Activated gamma-delta T cell treated with anti-CD3 and anti-CD28 coated beads, Interleukin-2, amount 50 U/mL, for 16 hours (primary cell): ENCODE measurements around the gene OR5B3.
"Not testable (repeated sequence)": the region's sequence is repeated elsewhere in the genome, so short reads cannot be mapped to it uniquely, and the experiment has no call there.

Experiments
- DNase-seq: peaks from one replicate; pipeline ENCODE4 v3.0.0-alpha.2; 2020; ENCODE audit warnings: low read depth

The OR5B3 gene

GRCh38 chr11:58406774-58407173 lies at the start of gene OR5B3:
Gene OR5B3 (minus strand): TSS chr11:58406874. CDS start chr11:58403409, 3,465 bp downstream.
- DNase-seq = no peak

GRCh38 chr11:58451585-58451984 lies 44.9 kb upstream of the OR5B3 start:
- DNase-seq = no peak

DNA sequence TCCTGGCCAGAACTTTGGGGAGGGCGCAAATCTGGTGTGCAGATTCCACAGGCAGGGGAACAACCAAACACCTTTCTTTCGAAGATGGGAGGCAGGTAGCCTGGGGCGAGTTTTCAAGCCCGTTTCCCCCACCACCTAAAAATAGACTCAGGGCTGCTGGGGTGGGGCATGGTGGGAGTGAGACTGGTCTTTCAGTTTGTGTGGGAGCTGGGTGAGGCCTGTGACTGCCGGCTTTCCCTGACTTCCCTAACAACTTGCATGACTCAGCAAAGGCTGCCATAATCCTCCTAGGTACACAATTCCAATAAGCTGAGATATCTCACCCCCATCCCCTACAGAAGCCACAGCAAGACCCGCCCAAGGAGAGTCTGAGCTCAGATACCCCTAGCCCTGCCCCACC lies 39.6 kb upstream of the OR5B3 start:
- DNase-seq = no peak

DNA sequence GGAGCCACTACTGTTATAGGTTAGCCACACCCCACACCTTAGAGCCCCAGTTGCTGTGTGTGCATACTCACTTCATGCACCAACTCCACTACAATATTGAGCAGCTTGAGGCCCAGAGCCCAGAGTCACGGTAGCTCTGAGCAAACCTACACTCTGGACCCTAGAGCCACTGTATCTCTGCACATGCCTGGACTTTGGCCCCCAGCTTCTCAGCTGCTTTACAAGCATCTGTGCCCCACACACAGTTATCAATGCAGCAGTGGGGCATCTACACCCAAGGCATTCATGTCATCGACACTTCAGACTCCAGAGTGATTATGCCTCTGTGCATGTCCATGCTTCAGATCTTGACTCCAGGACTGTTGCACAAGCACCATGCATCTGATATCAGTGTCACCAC lies 37.6 kb upstream of the OR5B3 start:
- no peak for DNase-seq

DNA sequence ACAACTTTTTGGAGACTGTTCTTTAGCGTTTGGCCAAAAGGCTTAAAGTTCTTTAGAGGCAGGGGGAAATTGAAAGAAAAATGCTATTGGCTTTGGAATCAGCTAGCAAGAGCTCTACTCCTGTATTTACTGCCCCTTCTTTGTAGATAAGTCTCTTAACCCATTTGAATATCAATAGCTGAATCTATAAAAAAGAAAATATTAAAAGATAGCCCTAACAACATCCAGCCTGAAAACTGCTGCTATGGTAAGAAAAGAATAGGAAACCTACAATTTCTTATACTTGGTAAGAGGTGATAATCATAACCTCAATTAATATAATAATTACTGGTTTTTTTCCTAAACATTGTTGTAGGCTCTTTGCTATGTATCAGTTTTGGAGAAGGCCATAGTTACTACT lies 35.5 kb upstream of the OR5B3 start, which contains the start of gene OR5B12:
TSS of gene OR5B12 (minus strand) at position 101 of the 400 bp plus-strand sequence. CDS start 2,085 bp downstream, outside the sequence.
- no peak for DNase-seq

DNA sequence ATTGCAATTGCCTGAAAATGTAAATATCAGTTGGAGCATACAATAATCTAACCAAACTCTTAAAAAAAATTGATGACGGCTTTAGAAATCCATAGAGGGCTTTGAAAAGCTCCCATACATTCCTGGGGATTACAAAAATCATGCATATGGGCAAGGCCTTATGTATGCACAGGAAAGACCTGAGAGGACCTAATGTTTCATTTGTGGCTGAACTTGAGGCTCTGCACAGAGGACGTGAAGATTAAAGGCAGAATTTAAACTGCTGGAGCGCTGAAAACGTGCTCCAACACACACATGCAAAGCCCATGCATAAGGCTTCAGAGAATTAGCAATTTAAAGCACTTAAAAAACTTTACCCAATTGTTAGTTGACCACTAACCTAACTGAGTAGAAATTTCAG lies 31.8 kb upstream of the OR5B3 start:
- no peak for DNase-seq

- DNase-seq = no peak
Observed at GRCh38 chr11:58434217-58434616, 27.5 kb upstream of the OR5B3 start.

DNA sequence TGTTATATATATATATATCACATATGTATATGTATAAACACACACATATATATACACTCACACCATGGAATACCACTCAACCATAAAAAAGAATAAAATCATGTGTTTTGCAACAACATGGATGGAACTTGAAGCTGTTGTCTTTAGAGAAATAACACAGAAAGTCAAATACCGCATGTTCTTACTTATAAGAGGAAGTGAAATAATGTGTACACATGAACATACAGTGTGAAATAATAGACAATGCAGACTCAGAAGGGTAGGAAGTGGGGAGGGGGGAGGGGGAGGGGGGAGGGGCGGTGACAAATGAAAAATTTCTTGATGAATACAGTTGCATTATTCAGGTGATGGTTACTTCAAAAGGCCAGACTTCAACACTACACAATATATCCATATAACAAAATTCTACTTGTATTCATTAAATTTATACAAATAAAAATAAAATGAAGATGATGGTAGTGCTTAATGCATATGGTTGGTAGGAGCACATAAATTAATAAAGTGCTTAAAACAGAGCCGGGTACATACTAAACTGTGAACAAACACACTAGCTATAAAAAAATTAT lies 27.0 kb upstream of the OR5B3 start:
- no peak for DNase-seq

- DNase-seq = no peak
Observed at GRCh38 chr11:58429273-58429672, 22.6 kb upstream of the OR5B3 start.

DNA sequence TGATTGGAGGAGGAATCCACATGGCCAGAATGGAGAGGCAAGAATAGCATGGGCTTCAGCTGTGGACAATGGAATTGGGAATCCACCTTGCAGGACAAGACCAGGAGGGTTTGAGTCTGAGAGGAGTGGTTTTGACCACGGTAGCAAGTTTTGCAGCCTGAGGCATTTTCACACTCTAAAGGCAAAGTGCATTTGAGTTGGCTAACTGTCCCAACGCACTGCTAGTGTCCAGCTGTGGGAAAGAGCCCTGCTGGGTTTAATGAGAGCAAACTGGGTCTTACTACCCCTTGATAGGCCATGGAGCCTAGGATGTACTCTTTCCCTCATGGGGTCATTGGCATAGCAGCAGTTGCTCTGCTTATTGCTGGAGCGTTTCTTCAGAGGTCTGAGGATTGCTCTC lies 21.3 kb upstream of the OR5B3 start, which contains the start of gene OR5B2:
TSS of gene OR5B2 (minus strand) at position 101 of the 400 bp plus-strand sequence. CDS start 4,860 bp downstream, outside the sequence.
- no peak for DNase-seq

DNA sequence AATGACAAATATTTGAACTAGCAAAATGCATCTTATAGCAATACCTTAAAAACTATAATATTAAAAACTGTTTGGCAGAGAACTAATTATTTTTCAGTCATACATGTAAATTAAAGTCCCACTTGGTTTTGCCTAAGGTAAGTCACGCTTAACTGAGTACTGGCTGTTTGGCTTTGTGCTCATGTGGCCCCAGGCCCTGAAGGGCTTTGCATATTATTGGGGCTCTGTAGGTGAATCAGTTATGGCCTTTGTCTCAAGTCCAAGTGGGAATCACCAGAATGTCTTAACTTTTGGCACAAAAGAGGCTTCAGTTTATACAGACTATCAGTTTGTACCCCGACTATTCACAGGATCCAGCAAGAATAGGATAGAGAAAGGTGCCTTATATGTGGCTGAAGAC lies 7.1 kb downstream of the OR5B3 start:
- DNase-seq = not testable (repeated sequence)

- no peak for DNase-seq
Observed at GRCh38 chr11:58395581-58395980, 11.1 kb downstream of the OR5B3 start.

- no peak for DNase-seq
Observed at GRCh38 chr11:58394195-58394594, 12.5 kb downstream of the OR5B3 start.

GRCh38 chr11:58392746-58393145 lies 13.9 kb downstream of the OR5B3 start:
- DNase-seq = no peak

DNA sequence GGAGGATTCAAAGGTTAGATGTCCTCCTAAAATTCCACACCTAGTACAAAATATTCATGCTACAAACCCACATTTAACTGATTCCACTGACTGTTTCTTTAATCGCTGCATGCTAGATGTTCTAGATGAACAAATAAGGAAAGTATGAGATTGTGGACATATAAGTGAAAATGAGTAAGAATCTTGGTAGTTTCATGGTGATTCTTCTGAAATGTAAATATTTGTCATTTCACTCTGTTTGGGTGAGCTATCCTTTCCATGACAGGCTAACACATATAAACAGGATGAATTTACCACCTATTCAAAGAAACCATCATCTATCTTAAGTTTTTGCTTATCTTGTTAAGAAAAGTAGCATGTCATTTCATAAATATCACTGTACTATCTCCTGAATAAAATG lies 14.8 kb downstream of the OR5B3 start:
- no peak for DNase-seq

- no peak for DNase-seq
Observed at GRCh38 chr11:58390551-58391063, 16.1 kb downstream of the OR5B3 start.

DNA sequence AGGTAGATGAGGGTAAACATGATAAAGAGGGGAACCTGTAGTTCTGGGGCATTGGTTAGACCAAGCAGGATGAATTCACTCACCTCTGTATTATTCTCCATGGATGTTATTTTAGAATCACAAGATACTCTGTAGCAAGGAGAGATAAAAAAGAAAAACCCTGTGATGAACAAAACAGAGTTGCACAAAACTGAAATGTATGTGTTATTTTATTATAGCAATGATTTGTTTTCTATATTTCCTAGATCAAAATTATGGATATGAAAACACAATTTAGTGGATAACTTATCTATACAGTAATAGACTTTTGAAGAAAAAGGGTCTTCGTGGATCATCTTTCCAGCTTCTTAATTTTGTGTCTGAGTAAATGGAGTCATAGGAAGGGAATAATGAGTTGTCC lies 47.7 kb downstream of the OR5B3 start, which contains the start of gene OR5B17:
TSS of gene OR5B17 (minus strand) at position 101 of the 400 bp plus-strand sequence. CDS start at position 101, 0 bp downstream.
- DNase-seq = no peak

GRCh38 chr11:58354727-58355126 lies 51.9 kb downstream of the OR5B3 start:
- no peak for DNase-seq
